Gastrocnemius medialis (tissue), 4 donors: ENCODE measurements around the gene CLEC20A. TPM values are rescaled to one million over a fixed set of nuclear protein-coding genes. Genes with fewer than 3 reads are reported as not detected.

Source experiments
- ATAC-seq, 2 donors: fragments of 150-250 bp; one replicate each; pipeline ENCODE4 v1.9.1; 2016
- DNase-seq, 2 donors: peaks; one replicate each; pipeline ENCODE4 v3.0.0-alpha.2; 2019
- H3K27ac ChIP-seq, 4 donors: fragments of 200-600 bp; sonication (generic); 1 replicate in 1 of 4; 2 replicates in 3 of 4; pipeline ENCODE4 v1.5.1; 2016 to 2018; ENCODE audit warnings: mild to moderate bottlenecking in 2 of 4, moderate library complexity in 1 of 4
- H3K27me3 ChIP-seq, 3 donors: fragments of 200-600 bp; sonication (generic) in 2 of 3; 1 replicate in 1 of 3; 2 replicates in 2 of 3; pipeline versions ENCODE4 v1.5.1 to v1.6.0; 2016 to 2019; ENCODE audit warnings: mild to moderate bottlenecking in 1 of 3, moderate library complexity in 1 of 3
- H3K36me3 ChIP-seq, 2 donors: fragments of 200-600 bp; sonication (generic) in 1 of 2; one replicate each; pipeline ENCODE4 v1.5.1; 2017 to 2018
- H3K4me1 ChIP-seq, 2 donors: fragments of 200-600 bp; sonication (generic) in 1 of 2; one replicate each; pipeline ENCODE4 v1.5.1; 2016 to 2017; ENCODE audit warnings: mild to moderate bottlenecking in 2 of 2
- H3K4me3 ChIP-seq, 4 donors: fragments of 200-600 bp; sonication (generic) in 3 of 4; 1 replicate in 1 of 4; 2 replicates in 3 of 4; pipeline ENCODE4 v1.5.1; 2016 to 2019; ENCODE audit warnings: mild to moderate bottlenecking in 2 of 4
- H3K9me3 ChIP-seq, 3 donors: fragments of 200-600 bp; sonication (generic) in 2 of 3; 1 replicate in 1 of 3; 2 replicates in 2 of 3; pipeline ENCODE4 v1.5.1; 2016 to 2019
- CTCF ChIP-seq, 5 experiments: fragments of 450-650 bp in 3 of 5; fragments of 200-600 bp in 2 of 5; sonication (generic) in 2 of 5; IDR thresholded peaks in 4 of 5; conservative IDR thresholded peaks in 1 of 5; 1 replicate in 4 of 5; 2 replicates in 1 of 5; pipeline ENCODE4 v1.5.1; 2016 to 2019; ENCODE audit warnings: antibody characterized with exemption in 5 of 5, mild to moderate bottlenecking in 3 of 5, moderate library complexity in 3 of 5
- POLR2A ChIP-seq, 2 donors: fragments of 450-650 bp; IDR thresholded peaks; one replicate each; pipeline ENCODE4 v1.6.1; 2017; ENCODE audit warnings: antibody characterized with exemption in 2 of 2, mild to moderate bottlenecking in 2 of 2, moderate library complexity in 2 of 2
- in situ Hi-C, 4 donors: fragments of 200-750 bp; cut with MboI; loops; one replicate each; pipeline versions ENCODE4 v1.15.0 to v1.8.0; 2017; ENCODE audit warnings: low sequenced_read_pairs in 4 of 4
- intact Hi-C: fragments of 100-400 bp; cut with DNase I; formaldehyde crosslinking; loops from one replicate; pipeline ENCODE4 v1.15.1; 2023; ENCODE audit warnings: low total_unique reads
- total RNA-seq, 4 donors: library from RNA; depleted of rRNA; stranded (reverse); fragments of >200 nt; gene quantifications; one replicate each; pipeline versions ENCODE4 v1.1.0 to v1.2.3, GENCODE V29; 2016

The CLEC20A gene
- total RNA-seq, 4 donors from 2014 or later: not detected

- ATAC-seq (no peak), DNase-seq (no peak)
- H3K4me1 ChIP-seq: no peaks in the 10 kb centered on the region
- no peaks in the 10 kb centered on the region for H3K36me3 ChIP-seq
- H3K27ac ChIP-seq: no peak overlapping the region
- intact Hi-C loops (no loop called here), in situ Hi-C loops (loop anchor here in 1 of 4 donors (25.0 kb wide), 1 partner anchor 212 kb away; no protein-coding TSS in a partner anchor)
- no peak for TF ChIP-seq CTCF (IDR thresholded peaks at IDR 0.05 in 4 of 5, conservative IDR thresholded peaks at IDR 0.05 in 1 of 5)
- no peak for TF ChIP-seq POLR2A (IDR thresholded peaks at IDR 0.05)
- no peak overlapping the region for H3K4me3 ChIP-seq
- no peaks in the 10 kb centered on the region for H3K27me3 ChIP-seq
- no peaks in the 10 kb centered on the region for H3K9me3 ChIP-seq
Measured at GRCh38 chr1:178498896-178499675, 2.3 kb upstream of the CLEC20A start.

GRCh38 chr1:178497903-178498478, 1.2 kb upstream of the CLEC20A start:
- Histone ChIP-seq H3K9me3 (no peaks in the 10 kb centered on the region), H3K4me1 (no peaks in the 10 kb centered on the region), H3K27ac (no peak overlapping the region), H3K27me3 (no peaks in the 10 kb centered on the region), H3K4me3 (no peak overlapping the region), H3K36me3 (no peaks in the 10 kb centered on the region)
- ATAC-seq (no peak), DNase-seq (no peak)
- TF ChIP-seq CTCF (IDR thresholded peaks at IDR 0.05 in 4 of 5, conservative IDR thresholded peaks at IDR 0.05 in 1 of 5) (no peak), POLR2A (IDR thresholded peaks at IDR 0.05) (no peak)
- intact Hi-C loops (no loop called here), in situ Hi-C loops (loop anchor here in 1 of 4 donors (25.0 kb wide), 1 partner anchor 211 kb away; no protein-coding TSS in a partner anchor)

DNA sequence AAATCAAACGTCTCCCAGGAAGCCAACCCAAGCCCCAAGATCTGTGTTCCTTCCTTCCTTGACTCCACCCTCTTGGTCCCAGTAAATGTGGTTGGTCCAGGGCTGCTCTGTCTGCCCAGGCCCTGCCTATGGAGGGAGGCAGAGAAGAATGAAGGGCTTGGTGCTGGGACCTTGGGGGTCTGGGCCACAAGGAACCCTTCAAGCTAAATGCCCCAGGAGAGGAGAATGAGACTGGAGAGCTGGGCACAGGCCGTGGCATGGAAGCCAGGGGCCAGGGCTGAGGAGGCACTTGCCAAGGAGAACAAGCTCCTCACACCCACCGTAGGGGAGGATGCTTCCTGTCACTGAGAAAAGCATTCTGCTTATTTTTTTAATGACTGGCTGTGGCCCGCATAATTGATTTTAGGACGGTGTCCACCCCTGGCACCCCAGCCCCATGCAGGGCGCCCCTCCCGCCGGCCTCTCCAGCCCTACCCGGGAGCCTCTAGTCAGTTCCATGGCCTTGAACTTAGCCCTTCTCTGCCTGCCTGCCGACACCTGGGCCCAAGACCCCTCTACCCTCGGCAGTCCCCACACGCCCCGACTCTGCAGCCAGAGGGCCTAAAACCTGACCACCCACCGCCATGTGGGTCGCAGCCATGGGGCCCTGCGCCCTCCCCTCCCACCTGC, 889 bp downstream of the CLEC20A start:
- Histone ChIP-seq H3K27me3 (no peaks in the 10 kb centered on the region), H3K27ac (no peak overlapping the region), H3K4me3 (no peak overlapping the region), H3K4me1 (no peaks in the 10 kb centered on the region), H3K9me3 (no peaks in the 10 kb centered on the region), H3K36me3 (no peaks in the 10 kb centered on the region)
- no peak for TF ChIP-seq POLR2A (IDR thresholded peaks at IDR 0.05)
- TF ChIP-seq CTCF (IDR thresholded peaks at IDR 0.05 in 4 of 5, conservative IDR thresholded peaks at IDR 0.05 in 1 of 5): no peak
- in situ Hi-C loops: loop anchor here in 1 of 4 donors (25.0 kb wide), 1 partner anchor 209 kb away; no protein-coding TSS in a partner anchor
- ATAC-seq: no peak
- no peak for DNase-seq
- intact Hi-C loops: no loop called here

DNA sequence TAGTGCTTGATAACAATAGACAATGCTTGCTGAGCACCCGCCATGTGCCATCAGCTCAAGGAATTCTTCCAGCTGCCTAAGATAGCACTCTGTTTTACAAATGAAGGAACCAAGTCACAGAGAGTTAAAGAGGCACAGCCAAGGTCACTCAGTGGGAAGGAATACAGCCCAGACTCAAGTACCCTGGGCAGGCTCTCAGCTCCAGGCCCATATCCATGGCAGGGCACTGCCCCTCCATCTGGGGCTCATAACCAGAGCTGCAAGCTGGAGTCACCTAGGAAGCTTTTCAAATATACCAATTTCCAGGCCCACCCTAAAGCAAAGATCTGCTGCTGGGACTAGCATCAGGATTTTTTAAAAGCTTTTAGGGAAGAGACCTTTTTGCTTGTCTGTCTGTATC, 1.6 kb downstream of the CLEC20A start:
- DNase-seq: no peak
- Histone ChIP-seq H3K4me3 (no peak overlapping the region), H3K27me3 (no peaks in the 10 kb centered on the region), H3K36me3 (no peaks in the 10 kb centered on the region), H3K9me3 (no peaks in the 10 kb centered on the region), H3K4me1 (no peaks in the 10 kb centered on the region), H3K27ac (no peak overlapping the region)
- intact Hi-C loops: no loop called here
- in situ Hi-C loops: loop anchor here in 1 of 4 donors (25.0 kb wide), 1 partner anchor 208 kb away; no protein-coding TSS in a partner anchor
- ATAC-seq: no peak
- TF ChIP-seq CTCF (IDR thresholded peaks at IDR 0.05 in 4 of 5, conservative IDR thresholded peaks at IDR 0.05 in 1 of 5) (no peak), POLR2A (IDR thresholded peaks at IDR 0.05) (no peak)
